ENCODE data around the gene RIC8B. TPM values are rescaled to one million over a fixed set of nuclear protein-coding genes. Genes with fewer than 3 reads are reported as not detected.

The RIC8B gene
- total and polyA plus RNA-seq, 2 of the 13 experiments (the other 11 are each of a cell fraction or from before 2014, with no cell fraction given), result 5.1 to 7.5 TPM

GRCh38 chr12:106908561-106908960, 134.1 kb downstream of the RIC8B start:
- Histone ChIP-seq H2AFZ (ENCODE audit: low read length) (no peak overlapping the region), H3K9ac (ENCODE audit: insufficient read depth, low read depth, low read length) (no peak overlapping the region), H3K4me1 (ENCODE audit: insufficient read depth, low read length) (peaks cover 26% of the 10 kb centered on the region), H3K36me3 (replicated peaks in 1 of 2; ENCODE audit: control insufficient read depth in 1 of 2, insufficient read depth in 2 of 2, low read length in 2 of 2) (no peaks in the 10 kb centered on the region), H3K27me3 (ENCODE audit: control insufficient read depth in 1 of 2, insufficient read depth in 2 of 2, low read length in 2 of 2) (peaks cover 1 to 6% of the 10 kb centered on the region in 2 experiments; a peak in 2 of 5 replicates), H3K27ac (ENCODE audit: extremely low read length, insufficient read depth, low read length) (no peak overlapping the region), H4K20me1 (ENCODE audit: insufficient read depth, low read length) (no peaks in the 10 kb centered on the region), H3K4me2 (ENCODE audit: low read depth, low read length) (no peak overlapping the region), H3K4me3 (replicated peaks in 1 of 3; ENCODE audit: insufficient read depth in 1 of 3, low read depth in 2 of 3, low read length in 3 of 3) (no peak overlapping the region), H3K9me3 (ENCODE audit: low read length) (no peaks in the 10 kb centered on the region), H3K79me2 (ENCODE audit: insufficient read depth, low read length) (no peaks in the 10 kb centered on the region)
- ChIA-PET CTCF (ENCODE audit: low intra/inter-chr PET ratio, low total read pairs) (no interaction called here), POLR2A (no interaction called here)
- FAIRE-seq (no peak), DNase-seq (ENCODE audit: low spot score) (no peak), ATAC-seq (no peak)
- in situ Hi-C loops (cut with HindIII; ENCODE audit: extremely low pct_ligation_motif_present, low pct_unique_long_range_greater_than_20kb), result no loop called here
- TF ChIP-seq JUNB (CRISPR knock-in tag; IDR thresholded peaks at IDR 0.05; ENCODE audit: borderline replicate concordance) (no peak), ZNF512 (CRISPR knock-in tag; IDR thresholded peaks at IDR 0.05) (peak; percentile 66; the same call in 1 of the 2 replicates)
- BruUV-seq (replicated peaks), result no TSS peak
- intact Hi-C loops (cut with micrococcal nuclease; ENCODE audit: unreplicated experiment), result no loop called here
- WGBS (ENCODE audit: low lambda C conversion rate), result 24% methylated on average over 3 of the region's 3 CpGs

GRCh38 chr12:106910202-106910601, 135.7 kb downstream of the RIC8B start:
- Histone ChIP-seq H3K36me3 (replicated peaks in 1 of 2; ENCODE audit: control insufficient read depth in 1 of 2, insufficient read depth in 2 of 2, low read length in 2 of 2) (no peaks in the 10 kb centered on the region), H3K27me3 (ENCODE audit: control insufficient read depth in 1 of 2, insufficient read depth in 2 of 2, low read length in 2 of 2) (peaks cover 1 to 6% of the 10 kb centered on the region in 2 experiments; a peak in 2 of 5 replicates), H2AFZ (ENCODE audit: low read length) (no peak overlapping the region), H3K9ac (ENCODE audit: insufficient read depth, low read depth, low read length) (no peak overlapping the region), H3K4me1 (ENCODE audit: insufficient read depth, low read length) (peaks cover 26% of the 10 kb centered on the region), H3K9me3 (ENCODE audit: low read length) (no peaks in the 10 kb centered on the region), H4K20me1 (ENCODE audit: insufficient read depth, low read length) (no peaks in the 10 kb centered on the region), H3K27ac (ENCODE audit: extremely low read length, insufficient read depth, low read length) (no peak overlapping the region), H3K79me2 (ENCODE audit: insufficient read depth, low read length) (no peaks in the 10 kb centered on the region), H3K4me2 (ENCODE audit: low read depth, low read length) (no peak overlapping the region), H3K4me3 (replicated peaks in 1 of 3; ENCODE audit: insufficient read depth in 1 of 3, low read depth in 2 of 3, low read length in 3 of 3) (no peak overlapping the region)
- in situ Hi-C loops (cut with HindIII; ENCODE audit: extremely low pct_ligation_motif_present, low pct_unique_long_range_greater_than_20kb), result no loop called here
- no TSS peak for BruUV-seq (replicated peaks)
- FAIRE-seq (no peak), ATAC-seq (no peak), DNase-seq (ENCODE audit: low spot score) (no peak)
- ChIA-PET CTCF (ENCODE audit: low intra/inter-chr PET ratio, low total read pairs) (no interaction called here), POLR2A (no interaction called here)
- WGBS (ENCODE audit: low lambda C conversion rate), result 64% methylated on average over 1 of the region's 1 CpG
- intact Hi-C loops (cut with micrococcal nuclease; ENCODE audit: unreplicated experiment), result no loop called here
- TF ChIP-seq ZNF367 (CRISPR knock-in tag; IDR thresholded peaks at IDR 0.05; ENCODE audit: borderline replicate concordance) (no peak), NR2F6 (IDR thresholded peaks at IDR 0.05) (no peak), NR2F6 (CRISPR knock-in tag; IDR thresholded peaks at IDR 0.05) (no peak), HDAC6 (IDR thresholded peaks at IDR 0.05; ENCODE audit: low read depth, low read length) (no peak), ETV5 (CRISPR knock-in tag; IDR thresholded peaks at IDR 0.05; ENCODE audit: borderline replicate concordance) (no peak), CBX1 (IDR thresholded peaks at IDR 0.05; ENCODE audit: low read depth) (no peak), ZFX (CRISPR knock-in tag; IDR thresholded peaks at IDR 0.05; ENCODE audit: low read depth) (no peak), E2F5 (CRISPR knock-in tag; conservative IDR thresholded peaks at IDR 0.05) (no peak), NR2C2 (CRISPR knock-in tag; IDR thresholded peaks at IDR 0.05; ENCODE audit: borderline replicate concordance) (no peak), ZNF263 (CRISPR knock-in tag; IDR thresholded peaks at IDR 0.05) (no peak), TFDP2 (CRISPR knock-in tag; IDR thresholded peaks at IDR 0.05) (no peak), ZSCAN25 (CRISPR knock-in tag; IDR thresholded peaks at IDR 0.05) (no peak), ZNF724P (CRISPR knock-in tag; IDR thresholded peaks at IDR 0.05; ENCODE audit: borderline replicate concordance) (no peak), KAT2B (IDR thresholded peaks at IDR 0.05; ENCODE audit: borderline replicate concordance, low read depth, low read length) (no peak), ZNF816 (CRISPR knock-in tag; IDR thresholded peaks at IDR 0.05; ENCODE audit: borderline replicate concordance) (no peak)

All from HepG2 (cell line).